Measurements from ENCODE around the gene YARS1. TPM values are rescaled to one million over a fixed set of nuclear protein-coding genes. Genes with fewer than 3 reads are reported as not detected.

YARS1 gene
- total RNA-seq, 1 experiment from 2014 or later = 244 TPM

DNA sequence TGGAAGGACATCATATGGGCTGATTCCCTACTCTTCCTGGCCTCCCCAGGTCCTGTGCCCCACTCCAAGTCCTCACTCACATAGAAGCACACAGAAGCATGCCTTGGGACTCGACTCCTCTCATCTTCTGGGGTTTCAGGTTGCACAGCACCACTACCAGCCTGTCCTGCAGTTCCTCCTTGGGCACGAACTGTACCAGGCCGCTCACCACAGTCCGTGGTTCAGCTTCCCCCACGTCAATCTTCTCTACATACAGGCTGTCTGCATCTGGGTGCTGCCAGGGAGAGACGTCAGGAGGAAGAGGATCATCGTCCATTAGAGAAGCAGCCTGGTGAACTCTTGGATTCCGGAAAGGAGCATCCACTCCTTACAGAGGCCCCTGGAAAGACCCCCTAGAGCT, 37.2 kb downstream of the YARS1 start:
- intact Hi-C loops (cut with micrococcal nuclease) = no loop called here
- H3K4me3 ChIP-seq (replicated peaks in 1 of 2; ENCODE audit: low read depth in 1 of 2, low read length in 2 of 2) = no peak overlapping the region
- TF ChIP-seq, protein P1, sequence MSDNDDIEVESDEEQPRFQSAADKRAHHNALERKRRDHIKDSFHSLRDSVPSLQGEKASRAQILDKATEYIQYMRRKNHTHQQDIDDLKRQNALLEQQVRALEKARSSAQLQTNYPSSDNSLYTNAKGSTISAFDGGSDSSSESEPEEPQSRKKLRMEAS (IDR thresholded peaks at IDR 0.05) = no peak
- TF ChIP-seq TCF7L2 (IDR thresholded peaks at IDR 0.05; ENCODE audit: borderline replicate concordance, extremely low read depth, insufficient read depth, insufficient read length) = no peak
- no peak for TF ChIP-seq SP1 (IDR thresholded peaks at IDR 0.05; ENCODE audit: low read depth)
- TF ChIP-seq CEBPB (IDR thresholded peaks at IDR 0.05; ENCODE audit: low read depth) = no peak
- TF ChIP-seq SIN3A (IDR thresholded peaks at IDR 0.05; ENCODE audit: low read depth) = no peak
- TF ChIP-seq EZH2 (IDR thresholded peaks at IDR 0.05) = no peak
- TF ChIP-seq ZFX (IDR thresholded peaks at IDR 0.05) = no peak
- TF ChIP-seq POLR2AphosphoS5 (IDR thresholded peaks at IDR 0.05; ENCODE audit: low read depth, low read length) = no peak
- TF ChIP-seq JUND (IDR thresholded peaks at IDR 0.05) = no peak
- no peak for TF ChIP-seq ATF3 (IDR thresholded peaks at IDR 0.05)
- TF ChIP-seq FOSL1 (IDR thresholded peaks at IDR 0.05; ENCODE audit: low read depth) = no peak
- TF ChIP-seq EZH2phosphoT487 (IDR thresholded peaks at IDR 0.05; ENCODE audit: borderline replicate concordance) = no peak
- TF ChIP-seq, protein P2, sequence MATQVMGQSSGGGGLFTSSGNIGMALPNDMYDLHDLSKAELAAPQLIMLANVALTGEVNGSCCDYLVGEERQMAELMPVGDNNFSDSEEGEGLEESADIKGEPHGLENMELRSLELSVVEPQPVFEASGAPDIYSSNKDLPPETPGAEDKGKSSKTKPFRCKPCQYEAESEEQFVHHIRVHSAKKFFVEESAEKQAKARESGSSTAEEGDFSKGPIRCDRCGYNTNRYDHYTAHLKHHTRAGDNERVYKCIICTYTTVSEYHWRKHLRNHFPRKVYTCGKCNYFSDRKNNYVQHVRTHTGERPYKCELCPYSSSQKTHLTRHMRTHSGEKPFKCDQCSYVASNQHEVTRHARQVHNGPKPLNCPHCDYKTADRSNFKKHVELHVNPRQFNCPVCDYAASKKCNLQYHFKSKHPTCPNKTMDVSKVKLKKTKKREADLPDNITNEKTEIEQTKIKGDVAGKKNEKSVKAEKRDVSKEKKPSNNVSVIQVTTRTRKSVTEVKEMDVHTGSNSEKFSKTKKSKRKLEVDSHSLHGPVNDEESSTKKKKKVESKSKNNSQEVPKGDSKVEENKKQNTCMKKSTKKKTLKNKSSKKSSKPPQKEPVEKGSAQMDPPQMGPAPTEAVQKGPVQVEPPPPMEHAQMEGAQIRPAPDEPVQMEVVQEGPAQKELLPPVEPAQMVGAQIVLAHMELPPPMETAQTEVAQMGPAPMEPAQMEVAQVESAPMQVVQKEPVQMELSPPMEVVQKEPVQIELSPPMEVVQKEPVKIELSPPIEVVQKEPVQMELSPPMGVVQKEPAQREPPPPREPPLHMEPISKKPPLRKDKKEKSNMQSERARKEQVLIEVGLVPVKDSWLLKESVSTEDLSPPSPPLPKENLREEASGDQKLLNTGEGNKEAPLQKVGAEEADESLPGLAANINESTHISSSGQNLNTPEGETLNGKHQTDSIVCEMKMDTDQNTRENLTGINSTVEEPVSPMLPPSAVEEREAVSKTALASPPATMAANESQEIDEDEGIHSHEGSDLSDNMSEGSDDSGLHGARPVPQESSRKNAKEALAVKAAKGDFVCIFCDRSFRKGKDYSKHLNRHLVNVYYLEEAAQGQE (IDR thresholded peaks at IDR 0.05; ENCODE audit: low read depth) = no peak
- no peak for TF ChIP-seq POLR2A (IDR thresholded peaks at IDR 0.05; ENCODE audit: borderline replicate concordance, extremely low read depth, insufficient read depth, insufficient read length)
- no peak for TF ChIP-seq ZNF274 (IDR thresholded peaks at IDR 0.05; ENCODE audit: low read depth, low read length)
- TF ChIP-seq RAD21 (IDR thresholded peaks at IDR 0.05; ENCODE audit: low read depth) = no peak
- TF ChIP-seq ZBTB33 (IDR thresholded peaks at IDR 0.05; ENCODE audit: extremely low read depth, insufficient replicate concordance, low read length) = no peak
- TF ChIP-seq YY1 (IDR thresholded peaks at IDR 0.05; ENCODE audit: extremely low read depth, insufficient replicate concordance, low read depth, low read length) = no peak
- no peak for TF ChIP-seq SRF (IDR thresholded peaks at IDR 0.05; ENCODE audit: low read depth)
- TF ChIP-seq ELF1 (IDR thresholded peaks at IDR 0.05; ENCODE audit: borderline replicate concordance, low read depth) = no peak
- BruUV-seq (replicated peaks) = no TSS peak
- no peak overlapping the region for H3K9ac ChIP-seq (ENCODE audit: low read length)
- RAD21 ChIA-PET (ENCODE audit: low non-redundant PET in 1 of 2, low total read pairs in 2 of 2, uncharacterized antibody in 2 of 2, unreplicated experiment in 2 of 2) = no interaction called here
- POLR2A ChIA-PET = no interaction called here
- DNase-seq (ENCODE audit: low read depth, low spot score) (no peak), ATAC-seq (no peak)
- no peak overlapping the region for H3K27ac ChIP-seq (ENCODE audit: low read depth, low read length)
- H2AFZ ChIP-seq (ENCODE audit: low read depth, low read length, poor library complexity, severe bottlenecking) = no peak overlapping the region
- no peaks in the 10 kb centered on the region; the same call in 1 of the 2 replicates for H4K20me1 ChIP-seq (ENCODE audit: insufficient read depth)
- H3K9me3 ChIP-seq (ENCODE audit: control insufficient read depth in 1 of 2, insufficient read depth in 1 of 2, low read depth in 1 of 2, low read length in 2 of 2) = no peaks in the 10 kb centered on the region
- H3K4me1 ChIP-seq (ENCODE audit: control insufficient read depth in 1 of 2, insufficient read depth in 2 of 2, low read length in 2 of 2) = peaks cover 3 to 4% of the 10 kb centered on the region in 2 experiments; a peak in 2 of 4 replicates
- H3K4me2 ChIP-seq (ENCODE audit: low read length) = no peak overlapping the region
- no peaks in the 10 kb centered on the region for H3K9me2 ChIP-seq (ENCODE audit: insufficient read depth)
- H3K27me3 ChIP-seq (ENCODE audit: insufficient read depth, low read length) = no peaks in the 10 kb centered on the region
- H3K36me3 ChIP-seq (ENCODE audit: control insufficient read depth in 1 of 2, insufficient read depth in 2 of 2, low read length in 2 of 2) = peaks cover 54 to 58% of the 10 kb centered on the region in 2 experiments
- H3K79me2 ChIP-seq (ENCODE audit: insufficient read depth, low read length) = no peaks in the 10 kb centered on the region
- CTCF ChIA-PET = no interaction called here
